GM18909 (cell line): ENCODE results near the gene AADACL2.
"Not testable (repeated sequence)": the region's sequence is repeated elsewhere in the genome, so short reads cannot be mapped to it uniquely, and the experiment has no call there.

Experiments used
- ATAC-seq: cut with Tn5 transposase; IDR thresholded peaks from one replicate; pipeline ENCODE4 v1.9.1; 2021; ENCODE audit warnings: mild to moderate bottlenecking; ENCODE audit not compliant: unreplicated experiment, poor library complexity

AADACL2 gene

DNA sequence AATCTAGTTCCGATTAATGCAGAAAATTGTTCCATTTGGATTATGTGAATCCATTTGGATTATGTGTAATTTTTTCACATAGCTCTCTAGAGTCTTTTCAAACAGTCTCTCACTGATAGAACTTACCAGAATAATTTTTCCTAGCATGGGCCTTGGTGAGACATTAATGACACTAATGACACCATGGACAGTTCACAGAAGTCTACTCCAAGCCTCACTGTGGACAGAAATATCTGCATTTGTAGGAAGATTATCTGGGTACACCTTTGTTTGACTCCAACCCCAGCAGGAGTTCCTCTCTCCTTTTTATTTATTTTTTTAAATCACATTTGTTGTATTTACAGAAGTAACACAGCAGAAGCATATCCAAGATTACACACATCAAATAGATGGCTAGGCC, 27.9 kb downstream of the AADACL2 start:
- no peak for ATAC-seq

DNA sequence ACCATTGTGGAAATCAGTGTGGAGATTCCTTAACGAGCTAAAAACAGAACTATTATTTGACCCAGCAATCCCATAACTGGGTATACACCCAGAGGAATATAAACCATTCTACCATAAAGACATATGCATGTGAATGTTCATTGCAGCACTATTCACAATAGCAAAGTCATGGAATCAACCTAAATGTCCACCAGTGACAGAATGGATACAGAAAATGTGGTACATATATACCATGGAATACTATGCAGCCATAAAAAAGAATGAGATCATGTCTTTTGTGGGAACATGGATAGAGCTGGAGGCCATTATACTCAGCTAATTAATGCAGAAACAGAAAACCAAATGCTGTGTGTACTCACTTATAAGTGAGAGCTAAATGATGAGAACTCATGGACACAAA, 31.0 kb downstream of the AADACL2 start:
- not testable (repeated sequence) for ATAC-seq

GRCh38 chr3:151765685-151766084, 32.0 kb downstream of the AADACL2 start:
- no peak for ATAC-seq

GRCh38 chr3:151766454-151766853, 32.7 kb downstream of the AADACL2 start:
- no peak for ATAC-seq

DNA sequence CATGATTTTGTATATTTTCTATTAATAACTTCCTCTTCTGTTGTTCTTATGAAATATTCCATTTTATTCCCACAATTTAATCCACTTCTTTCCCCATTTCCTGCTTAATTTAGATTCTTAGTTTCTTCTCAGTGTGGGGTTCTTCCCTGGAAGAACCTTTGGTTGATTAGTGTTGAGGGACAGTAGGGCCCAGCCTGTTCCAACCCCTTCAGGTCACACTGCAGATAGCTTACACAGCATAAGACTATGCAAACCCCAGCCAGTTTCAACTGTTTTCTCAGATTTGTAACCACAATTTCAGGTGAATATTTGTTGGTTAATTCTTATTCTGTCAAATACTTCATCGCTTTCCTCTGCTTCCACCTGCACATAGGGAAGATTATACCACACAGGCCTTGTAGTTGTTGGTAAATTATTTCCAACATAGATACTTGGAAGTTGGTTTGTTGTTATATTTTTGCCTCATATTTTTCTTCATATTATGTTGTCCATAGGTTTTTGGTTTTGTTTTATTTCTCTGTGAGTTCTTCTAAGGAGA, 34.7 kb downstream of the AADACL2 start:
- no peak for ATAC-seq

DNA sequence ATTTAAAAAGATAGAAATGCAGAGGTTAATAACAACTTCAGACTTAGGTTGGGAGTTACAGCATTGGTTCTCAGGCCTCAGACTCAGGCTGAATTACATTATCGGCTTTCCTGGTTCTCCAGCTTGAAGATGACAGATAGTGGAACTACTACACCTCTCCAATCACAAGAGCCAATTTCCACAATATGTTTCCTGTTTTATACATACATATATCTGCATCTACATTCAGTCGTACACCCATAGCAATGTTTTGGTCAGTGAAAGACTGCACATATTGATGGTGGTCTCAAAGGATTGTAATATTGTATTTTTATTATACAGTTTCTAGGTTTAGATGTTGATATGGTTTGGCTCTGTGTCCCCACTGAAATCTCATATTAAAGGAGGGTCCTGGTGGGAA, 35.4 kb downstream of the AADACL2 start:
- ATAC-seq = no peak

GRCh38 chr3:151770956-151771355, 37.2 kb downstream of the AADACL2 start:
- no peak for ATAC-seq

DNA sequence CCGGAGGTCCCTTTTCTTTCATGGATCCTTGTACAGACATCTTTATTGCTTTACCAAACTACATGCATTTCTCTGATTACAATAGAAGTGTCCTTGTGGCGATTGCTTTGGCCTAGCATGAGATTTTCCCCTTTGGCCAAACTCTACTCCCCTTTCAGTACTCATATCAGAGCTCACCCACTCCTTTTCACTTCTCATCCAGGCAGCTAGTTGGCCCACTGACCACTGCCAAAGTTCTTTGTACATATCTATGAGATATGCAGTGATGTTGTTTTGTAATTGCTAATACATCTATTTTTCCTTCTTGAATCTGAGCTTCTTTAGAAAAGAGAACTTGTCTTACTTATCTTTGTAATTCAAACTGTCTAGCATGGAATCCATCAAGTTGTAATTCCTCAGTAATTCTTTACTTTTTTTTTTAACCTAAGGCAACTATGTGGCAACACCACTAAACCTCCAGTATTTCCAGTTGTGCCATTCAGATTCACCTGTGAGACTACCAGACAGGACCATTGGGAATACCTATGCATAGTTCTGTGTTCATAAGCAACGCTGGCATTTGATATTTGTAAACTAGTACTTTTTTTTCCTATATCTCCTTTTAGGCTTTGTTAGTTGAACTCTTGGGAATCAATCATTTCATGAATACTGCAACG, 39.2 kb downstream of the AADACL2 start:
- no peak for ATAC-seq

DNA sequence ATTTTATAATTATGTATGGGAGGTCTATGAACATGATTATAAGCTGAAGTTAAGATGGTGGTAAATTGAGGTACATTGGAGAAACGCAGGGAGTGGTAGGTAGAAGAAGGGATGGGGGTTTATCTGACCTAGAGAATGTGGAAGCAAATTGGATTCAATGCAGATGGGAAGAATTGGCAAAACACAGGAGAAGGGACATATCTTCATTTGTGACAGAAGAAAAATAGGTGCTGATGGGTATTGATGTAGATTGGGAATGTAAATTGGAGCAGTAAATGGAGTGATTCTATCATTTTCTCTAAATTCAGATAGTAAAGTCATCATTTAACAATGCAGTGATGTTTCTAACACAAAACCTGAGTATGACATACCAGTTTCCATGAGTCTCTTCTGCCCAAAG, 40.5 kb downstream of the AADACL2 start:
- no peak for ATAC-seq

DNA sequence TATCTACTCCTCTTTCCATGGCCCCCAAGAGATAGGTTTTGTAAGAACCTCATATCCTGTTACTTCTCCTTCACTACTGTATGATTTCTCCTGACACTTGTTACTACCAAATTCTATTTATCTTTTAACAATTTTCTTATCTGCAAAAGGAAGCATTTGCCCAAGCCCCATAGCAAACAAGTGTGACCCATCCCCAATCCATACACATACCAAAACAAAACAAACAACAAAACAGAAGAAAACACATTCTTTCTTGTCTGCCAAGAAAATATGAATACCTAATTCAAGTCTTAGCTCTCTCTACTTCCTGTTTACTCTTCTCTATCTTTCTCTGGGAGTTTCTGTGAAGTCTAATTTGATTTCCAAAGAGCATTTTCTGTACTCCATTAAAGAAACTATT, 41.2 kb downstream of the AADACL2 start:
- no peak for ATAC-seq

DNA sequence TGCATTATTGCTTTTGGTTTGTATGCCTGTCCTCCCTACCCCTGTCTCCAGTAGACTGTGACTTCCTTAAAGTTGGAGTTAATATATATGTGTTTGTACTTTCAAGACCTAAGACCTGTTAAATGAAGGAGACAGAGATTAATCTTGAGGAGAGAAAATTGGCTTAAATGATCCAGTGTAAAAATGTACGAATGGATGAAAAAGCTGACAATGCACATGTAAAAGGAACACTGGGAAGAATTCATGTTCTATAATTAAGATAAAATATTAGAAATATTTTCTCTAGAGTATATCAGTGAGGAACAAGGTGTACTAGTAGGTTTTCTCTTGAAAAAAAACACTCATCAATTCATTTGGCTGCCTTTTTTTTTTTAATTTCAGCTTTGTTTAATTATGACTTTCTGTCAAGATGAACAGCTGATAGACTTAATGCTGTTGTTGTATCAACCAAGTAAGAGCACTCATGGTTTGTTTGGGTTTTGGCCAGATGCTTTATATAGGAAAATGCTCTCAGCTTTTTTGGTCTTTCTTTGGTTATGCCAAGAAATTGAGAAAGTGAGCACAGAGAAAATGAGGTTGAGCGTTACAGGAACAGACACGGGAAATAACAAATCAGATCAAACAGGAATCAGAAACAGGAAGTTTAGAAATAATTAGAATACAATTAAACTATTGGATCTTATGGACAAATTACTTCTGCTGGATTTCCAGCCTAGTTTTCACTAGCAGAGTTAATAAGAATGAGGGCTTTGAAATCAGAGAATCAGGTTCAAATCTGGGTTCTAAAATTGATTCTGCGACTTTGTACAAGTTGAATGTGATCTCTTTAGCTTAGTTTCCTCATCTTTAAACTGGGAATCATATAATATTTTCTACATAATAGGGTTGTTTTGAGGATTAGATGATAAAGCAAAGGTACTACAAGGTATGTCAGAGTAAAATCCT, 41.9 kb downstream of the AADACL2 start:
- ATAC-seq = no peak

DNA sequence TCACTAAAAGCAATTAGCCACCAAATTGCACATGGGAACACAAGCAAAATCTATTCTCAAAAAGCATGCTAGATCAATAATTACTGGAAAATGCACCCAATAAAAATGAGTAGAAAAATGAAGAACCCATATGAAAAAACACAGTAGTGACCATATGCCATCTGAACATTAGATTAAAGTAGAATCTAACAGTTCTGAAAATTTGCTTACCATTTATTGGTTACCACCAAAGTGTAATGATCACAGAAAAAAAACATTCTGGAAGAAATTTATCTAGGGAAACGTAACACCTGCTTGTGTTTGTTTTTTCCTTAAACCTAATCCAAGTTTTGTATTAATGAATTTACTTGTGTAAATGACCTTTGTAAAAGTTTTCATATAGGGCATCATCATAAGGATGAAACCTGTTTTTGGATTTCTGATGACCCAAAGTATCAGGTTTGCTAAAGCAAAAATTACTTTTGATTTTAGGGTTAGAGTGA, 42.6 kb downstream of the AADACL2 start:
- no peak for ATAC-seq

DNA sequence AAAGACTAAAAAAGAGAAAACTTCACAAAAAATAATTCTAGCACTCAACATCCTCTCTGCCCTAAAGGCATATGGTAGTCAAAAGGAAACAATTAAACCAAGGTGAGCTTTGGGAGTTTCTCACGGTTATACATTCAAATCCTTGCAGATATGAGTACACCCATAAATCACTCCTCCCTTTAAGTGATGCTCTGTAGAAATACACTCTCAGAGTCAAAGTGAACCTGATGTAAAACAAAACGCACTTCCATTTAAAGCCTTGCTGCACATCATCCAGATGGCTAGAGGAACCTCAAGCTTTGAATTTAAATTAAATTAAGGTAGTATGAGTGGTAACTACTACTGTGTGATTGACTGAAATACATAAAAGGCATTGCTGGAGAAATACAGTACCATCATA, 44.2 kb downstream of the AADACL2 start:
- ATAC-seq = no peak

DNA sequence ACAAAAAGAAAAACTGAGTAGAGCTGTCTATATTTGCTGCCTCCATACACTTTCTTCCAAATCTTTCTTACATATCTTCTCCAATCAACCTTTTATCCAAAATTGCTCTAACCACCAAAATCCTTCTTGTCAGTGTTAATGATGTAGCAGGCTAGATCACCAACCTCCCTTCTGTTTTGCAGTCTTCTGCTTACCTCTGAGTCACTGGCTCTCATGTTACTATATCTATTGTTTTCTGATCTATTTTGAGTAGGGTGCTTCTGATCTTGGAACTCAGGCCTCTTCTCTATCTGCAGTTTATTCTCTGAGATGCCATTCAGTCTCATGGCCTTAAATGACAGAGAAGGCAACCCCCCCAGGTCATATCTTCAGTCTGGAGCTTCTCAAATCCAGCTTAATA, 53.9 kb downstream of the AADACL2 start:
- no peak for ATAC-seq

DNA sequence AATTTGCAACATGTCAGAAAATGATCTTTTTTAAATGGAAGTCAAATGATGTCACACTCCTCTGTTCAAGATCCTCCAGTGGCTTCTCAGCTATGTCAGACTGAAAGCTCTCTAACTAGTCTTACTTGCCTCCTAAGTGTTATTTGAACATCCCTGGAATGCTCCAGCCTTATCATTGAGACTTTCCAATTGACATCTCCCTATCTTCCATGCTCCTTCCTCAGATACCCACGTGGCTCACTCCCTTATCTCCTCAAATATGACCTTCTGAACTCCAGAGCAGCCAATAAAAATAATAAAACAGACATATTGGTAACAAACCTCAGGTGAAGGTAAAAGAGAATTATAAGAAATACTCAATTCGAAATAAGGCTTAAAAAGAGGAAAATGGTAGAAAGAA, 54.7 kb downstream of the AADACL2 start:
- ATAC-seq = no peak

- no peak for ATAC-seq
Measured at GRCh38 chr3:151789853-151790463, 56.2 kb downstream of the AADACL2 start.

GRCh38 chr3:151790763-151791162, 57.0 kb downstream of the AADACL2 start:
- ATAC-seq = not testable (repeated sequence)

GRCh38 chr3:151792411-151792810, 58.7 kb downstream of the AADACL2 start:
- ATAC-seq = no peak

- ATAC-seq = no peak
Measured at GRCh38 chr3:151793636-151794035, 59.9 kb downstream of the AADACL2 start.

- no peak for ATAC-seq
Measured at GRCh38 chr3:151794080-151794479, 60.4 kb downstream of the AADACL2 start.

GRCh38 chr3:151795276-151795675, 61.5 kb downstream of the AADACL2 start:
- ATAC-seq = no peak
